Endodermal cell (in vitro differentiated cells): Measurements from ENCODE around the gene C6orf15. TPM values are rescaled to one million over a fixed set of nuclear protein-coding genes. Genes with fewer than 3 reads are reported as not detected.
"Not testable (repeated sequence)": the region's sequence is repeated elsewhere in the genome, so short reads cannot be mapped to it uniquely, and the experiment has no call there.

ENCODE experiments used
- DNase-seq: peaks from one replicate; pipeline ENCODE4 v3.0.0-alpha.2; 2017
- H3K27ac ChIP-seq: 2 replicates; pipeline ENCODE4 v1.5.1; 2013; ENCODE audit warnings: mild to moderate bottlenecking, low read depth, low read length, moderate library complexity
- H3K27me3 ChIP-seq: 2 replicates; pipeline ENCODE4 v1.6.1; 2013; ENCODE audit warnings: mild to moderate bottlenecking, low read length, moderate library complexity; ENCODE audit not compliant: insufficient read depth, control insufficient read depth, poor library complexity, severe bottlenecking
- H3K36me3 ChIP-seq: 2 replicates; pipeline ENCODE4 v1.7.0; 2013; ENCODE audit warnings: mild to moderate bottlenecking, low read length, moderate library complexity; ENCODE audit not compliant: control insufficient read depth, insufficient read depth
- H3K4me1 ChIP-seq: one replicate; pipeline ENCODE4 v1.7.0; 2013; ENCODE audit warnings: low read length; ENCODE audit not compliant: control insufficient read depth, insufficient read depth
- H3K4me3 ChIP-seq: 2 replicates; pipeline ENCODE4 v1.5.1; 2013; ENCODE audit warnings: mild to moderate bottlenecking, low read length, moderate library complexity
- H3K9ac ChIP-seq: 2 replicates; pipeline ENCODE4 v1.6.1; 2013; ENCODE audit warnings: mild to moderate bottlenecking, low read length, moderate library complexity; ENCODE audit not compliant: poor library complexity, severe bottlenecking; ENCODE audit errors: extremely low read depth
- H3K9me3 ChIP-seq: 2 replicates; pipeline ENCODE4 v1.6.1; 2013; ENCODE audit warnings: mild to moderate bottlenecking, low read length, moderate library complexity; ENCODE audit not compliant: control insufficient read depth
- H3K27ac Mint-ChIP-seq: 2 replicates; pipeline ENCODE4 v1.8.0; 2020; ENCODE audit warnings: mixed read lengths
- H3K27me3 Mint-ChIP-seq: 2 replicates; pipeline ENCODE4 v1.8.0; 2021; ENCODE audit warnings: mild to moderate bottlenecking, mixed read lengths; ENCODE audit not compliant: insufficient read depth
- H3K36me3 Mint-ChIP-seq: 2 replicates; pipeline ENCODE4 v1.8.0; 2020; ENCODE audit warnings: low read depth, mixed read lengths
- H3K4me1 Mint-ChIP-seq: 2 replicates; pipeline ENCODE4 v1.8.0; 2020; ENCODE audit warnings: mixed read lengths
- H3K4me3 Mint-ChIP-seq: 2 replicates; pipeline ENCODE4 v1.8.0; 2020; ENCODE audit warnings: mild to moderate bottlenecking, moderate library complexity, mixed read lengths
- H3K9me3 Mint-ChIP-seq: 2 replicates; pipeline ENCODE4 v1.8.0; 2020; ENCODE audit warnings: mild to moderate bottlenecking, mixed read lengths
- CTCF ChIP-seq: fragments of 200-600 bp; sonication (generic); conservative IDR thresholded peaks from 2 replicates; pipeline ENCODE4 v1.5.0; 2021; ENCODE audit warnings: antibody characterized with exemption, mild to moderate bottlenecking
- WGBS, 2 experiments: methylation state at CpG; one replicate each; pipeline versions ENCODE4 v1.1.5 to v1.1.7; 2013; ENCODE audit warnings: missing lambda C conversion rate in 2 of 2, mixed read lengths in 1 of 2; ENCODE audit not compliant: insufficient coverage in 1 of 2, insufficient read length in 1 of 2; 5-methylcytosine and 5-hydroxymethylcytosine counted together
- total RNA-seq, 2 donors: library from RNA; stranded (reverse); fragmentation: NEBNext Ultra II Directional in 1 of 2; extraction: Animal tissue kit (Norgen Biotek cat#: 25700) in 1 of 2; gene quantifications; 2 replicates in 1 of 2; 3 replicates in 1 of 2; pipeline ENCODE4 v1.2.1, GENCODE V29; 2021

C6orf15 gene
- total RNA-seq, 2 donors from 2014 or later, result not detected

GRCh38 chr6:31068669-31069340 is 43.6 kb downstream of the C6orf15 start:
- peak; percentile 97 for TF ChIP-seq CTCF
- H3K36me3 Mint-ChIP-seq, result no peaks in the 10 kb centered on the region
- H3K36me3 ChIP-seq, result no peaks in the 10 kb centered on the region

GRCh38 chr6:31067891-31068668 is 44.3 kb downstream of the C6orf15 start:
- not testable (repeated sequence) for H3K27ac ChIP-seq, H3K9ac ChIP-seq, H3K4me3 ChIP-seq, H3K27me3 Mint-ChIP-seq, DNase-seq, H3K4me3 Mint-ChIP-seq, H3K4me1 ChIP-seq, H3K27me3 ChIP-seq, H3K36me3 Mint-ChIP-seq, H3K9me3 ChIP-seq, H3K36me3 ChIP-seq, H3K27ac Mint-ChIP-seq, H3K9me3 Mint-ChIP-seq
- peaks cover 10% of the 10 kb centered on the region for H3K4me1 Mint-ChIP-seq
- WGBS, 2 experiments, result 99 to 100% methylated on average over 3 to 6 of the region's 11 CpGs

More at GRCh38 chr6:31068669-31069340, 43.6 kb downstream of the C6orf15 start:
- Mint-ChIP-seq H3K27ac (no peak overlapping the region), H3K4me3 (no peak overlapping the region), H3K4me1 (peaks cover 10% of the 10 kb centered on the region), H3K27me3 (peaks cover 4% of the 10 kb centered on the region), H3K9me3 (peaks cover 5% of the 10 kb centered on the region)
- H3K9ac ChIP-seq, result no peak overlapping the region
- H3K27me3 ChIP-seq, result no peaks in the 10 kb centered on the region
- H3K9me3 ChIP-seq, result peaks cover 4% of the 10 kb centered on the region
- no peak overlapping the region for H3K4me3 ChIP-seq
- no peak overlapping the region for H3K27ac ChIP-seq
- DNase-seq, result peak; percentile 94
- no peaks in the 10 kb centered on the region for H3K4me1 ChIP-seq
- WGBS, 2 experiments, result 61 to 62% methylated on average over 7 to 13 of the region's 13 CpGs

GRCh38 chr6:31067028-31067427 is 45.3 kb downstream of the C6orf15 start:
- not testable (repeated sequence) for H3K4me3 ChIP-seq, DNase-seq

GRCh38 chr6:31065556-31065955 is 46.8 kb downstream of the C6orf15 start:
- 57 to 77% methylated on average over 2 of the region's 2 CpGs for WGBS, 2 experiments
- no peak for DNase-seq

More at GRCh38 chr6:31067028-31067427, 45.3 kb downstream of the C6orf15 start:
- not testable (repeated sequence) for H3K27ac Mint-ChIP-seq, H3K27me3 Mint-ChIP-seq, H3K27me3 ChIP-seq, H3K36me3 ChIP-seq, H3K9ac ChIP-seq, H3K9me3 Mint-ChIP-seq, H3K4me1 ChIP-seq, H3K27ac ChIP-seq, H3K36me3 Mint-ChIP-seq, H3K9me3 ChIP-seq, H3K4me3 Mint-ChIP-seq
- 95% methylated on average over 32 of the region's 32 CpGs; no CpG with 5 or more reads in 1 of the 2 experiments for whole genome bisulfite sequencing, 2 experiments
- H3K4me1 Mint-ChIP-seq, result peaks cover 10% of the 10 kb centered on the region

More at GRCh38 chr6:31065556-31065955, 46.8 kb downstream of the C6orf15 start:
- no peaks in the 10 kb centered on the region for H3K36me3 Mint-ChIP-seq
- no peak overlapping the region for H3K4me3 Mint-ChIP-seq
- Histone ChIP-seq H3K9me3 (peaks cover 4% of the 10 kb centered on the region), H3K27ac (no peak overlapping the region), H3K36me3 (no peaks in the 10 kb centered on the region), H3K27me3 (no peaks in the 10 kb centered on the region), H3K9ac (no peak overlapping the region), H3K4me1 (no peaks in the 10 kb centered on the region), H3K4me3 (no peak overlapping the region)
- H3K4me1 Mint-ChIP-seq, result peaks cover 4% of the 10 kb centered on the region
- no peak for TF ChIP-seq CTCF
- H3K9me3 Mint-ChIP-seq, result peaks cover 5% of the 10 kb centered on the region
- no peak overlapping the region for H3K27ac Mint-ChIP-seq
- H3K27me3 Mint-ChIP-seq, result peaks cover 9% of the 10 kb centered on the region
